ENCODE data around the gene COPS7B. TPM values are rescaled to one million over a fixed set of nuclear protein-coding genes. Genes with fewer than 3 reads are reported as not detected.

COPS7B gene
- total RNA-seq, 1 experiment from 2014 or later = 24.9 TPM

GRCh38 chr2:231803501-231804138, 17.4 kb downstream of the COPS7B start:
- H3K9me3 ChIP-seq (replicated peaks) = no peaks in the 10 kb centered on the region
- no peaks in the 10 kb centered on the region for H3K4me1 ChIP-seq (replicated peaks)
- peaks cover 71% of the 10 kb centered on the region for H3K36me3 ChIP-seq
- no peak overlapping the region for H3K27ac ChIP-seq
- no peak overlapping the region for H3K4me3 ChIP-seq
- no peaks in the 10 kb centered on the region for H3K27me3 ChIP-seq (replicated peaks)
- DNase-seq (ENCODE audit: low read depth in 1 of 2, low spot score in 2 of 2) = no peak

- Histone ChIP-seq H3K27ac (no peak overlapping the region), H3K9me3 (replicated peaks) (no peaks in the 10 kb centered on the region), H3K27me3 (replicated peaks) (no peaks in the 10 kb centered on the region), H3K4me3 (no peak overlapping the region), H3K36me3 (peaks cover 57% of the 10 kb centered on the region), H3K4me1 (replicated peaks) (peaks cover 14% of the 10 kb centered on the region)
- no peak for DNase-seq (ENCODE audit: low read depth in 1 of 2, low spot score in 2 of 2)
Observed at GRCh38 chr2:231807020-231807419, 20.8 kb downstream of the COPS7B start.

- Histone ChIP-seq H3K4me3 (no peak overlapping the region), H3K4me1 (replicated peaks) (peaks cover 14% of the 10 kb centered on the region), H3K36me3 (peaks cover 41% of the 10 kb centered on the region), H3K27ac (peak overlapping the region; percentile 15; the same call in 1 of the 2 replicates), H3K9me3 (replicated peaks) (no peaks in the 10 kb centered on the region), H3K27me3 (replicated peaks) (no peaks in the 10 kb centered on the region)
- peak; percentile 56 to 57 for DNase-seq (ENCODE audit: low read depth in 1 of 2, low spot score in 2 of 2)
Observed at GRCh38 chr2:231810905-231811304, 24.7 kb downstream of the COPS7B start.

GRCh38 chr2:231816327-231817026, 30.2 kb downstream of the COPS7B start:
- no peak overlapping the region for H3K27ac ChIP-seq
- H3K4me3 ChIP-seq = no peak overlapping the region
- no peaks in the 10 kb centered on the region for H3K9me3 ChIP-seq (replicated peaks)
- DNase-seq (ENCODE audit: low read depth in 1 of 2, low spot score in 2 of 2) = no peak
- H3K36me3 ChIP-seq = peaks cover 4% of the 10 kb centered on the region; the same call in 1 of the 2 replicates
- H3K27me3 ChIP-seq (replicated peaks) = no peaks in the 10 kb centered on the region; the same call in 1 of the 2 replicates
- peaks cover under 1% of the 10 kb centered on the region for H3K4me1 ChIP-seq (replicated peaks)

GRCh38 chr2:231819447-231820042, 33.3 kb downstream of the COPS7B start:
- H3K27me3 ChIP-seq (replicated peaks) = peaks cover 7% of the 10 kb centered on the region
- no peaks in the 10 kb centered on the region for H3K4me1 ChIP-seq (replicated peaks)
- H3K4me3 ChIP-seq = no peak overlapping the region

GRCh38 chr2:231820786-231821303, 34.6 kb downstream of the COPS7B start:
- Histone ChIP-seq H3K9me3 (replicated peaks) (peaks cover 6% of the 10 kb centered on the region; the same call in 1 of the 2 replicates), H3K27me3 (replicated peaks) (peaks cover 7% of the 10 kb centered on the region), H3K4me3 (no peak overlapping the region), H3K4me1 (replicated peaks) (no peaks in the 10 kb centered on the region), H3K36me3 (no peaks in the 10 kb centered on the region), H3K27ac (no peak overlapping the region)
- no peak for DNase-seq (ENCODE audit: low read depth in 1 of 2, low spot score in 2 of 2)

More at GRCh38 chr2:231819447-231820042, 33.3 kb downstream of the COPS7B start:
- no peaks in the 10 kb centered on the region for H3K36me3 ChIP-seq
- no peak overlapping the region for H3K27ac ChIP-seq
- no peak for DNase-seq (ENCODE audit: low read depth in 1 of 2, low spot score in 2 of 2)
- peaks cover 6% of the 10 kb centered on the region; the same call in 1 of the 2 replicates for H3K9me3 ChIP-seq (replicated peaks)

- Histone ChIP-seq H3K4me1 (replicated peaks) (no peaks in the 10 kb centered on the region), H3K27ac (no peak overlapping the region), H3K36me3 (no peaks in the 10 kb centered on the region), H3K27me3 (replicated peaks) (peaks cover 7% of the 10 kb centered on the region), H3K4me3 (no peak overlapping the region), H3K9me3 (replicated peaks) (peaks cover 6% of the 10 kb centered on the region; the same call in 1 of the 2 replicates)
- DNase-seq (ENCODE audit: low read depth in 1 of 2, low spot score in 2 of 2) = no peak
Observed at GRCh38 chr2:231821908-231822307, 35.7 kb downstream of the COPS7B start.

- Histone ChIP-seq H3K9me3 (replicated peaks) (no peaks in the 10 kb centered on the region), H3K4me3 (no peak overlapping the region), H3K27me3 (replicated peaks) (peaks cover 4% of the 10 kb centered on the region), H3K4me1 (replicated peaks) (no peaks in the 10 kb centered on the region), H3K27ac (no peak overlapping the region), H3K36me3 (no peaks in the 10 kb centered on the region)
- peak in 1 of 2 experiments; percentile 0 for DNase-seq (ENCODE audit: low read depth in 1 of 2, low spot score in 2 of 2)
Observed at GRCh38 chr2:231853105-231853504, 66.9 kb downstream of the COPS7B start.

GRCh38 chr2:231854616-231855125, 68.4 kb downstream of the COPS7B start:
- no peaks in the 10 kb centered on the region for H3K9me3 ChIP-seq (replicated peaks)
- peaks cover 4% of the 10 kb centered on the region for H3K27me3 ChIP-seq (replicated peaks)
- H3K4me3 ChIP-seq = no peak overlapping the region
- DNase-seq (ENCODE audit: low read depth in 1 of 2, low spot score in 2 of 2) = no peak
- no peaks in the 10 kb centered on the region for H3K36me3 ChIP-seq
- no peaks in the 10 kb centered on the region for H3K4me1 ChIP-seq (replicated peaks)
- no peak overlapping the region for H3K27ac ChIP-seq

- Histone ChIP-seq H3K27me3 (replicated peaks) (no peaks in the 10 kb centered on the region), H3K4me1 (replicated peaks) (no peaks in the 10 kb centered on the region), H3K27ac (no peak overlapping the region), H3K4me3 (no peak overlapping the region), H3K9me3 (replicated peaks) (no peaks in the 10 kb centered on the region), H3K36me3 (no peaks in the 10 kb centered on the region)
- no peak for DNase-seq (ENCODE audit: low read depth in 1 of 2, low spot score in 2 of 2)
Observed at GRCh38 chr2:231856959-231857358, 70.7 kb downstream of the COPS7B start.

Other genes starting within 250 kb of the COPS7B start
- gene TEX44, start 193.6 kb upstream of the COPS7B start, total RNA-seq (2014; rRNA removed; shearing (Covaris generic)) = not detected in 2 replicates
- gene PTMA, start 77.9 kb upstream of the COPS7B start, total RNA-seq (2014; rRNA removed; shearing (Covaris generic)) = 971 and 998 TPM in 2 replicates
- gene PDE6D, start 5.2 kb upstream of the COPS7B start, total RNA-seq (2014; rRNA removed; shearing (Covaris generic)) = 27.1 and 34.2 TPM in 2 replicates
- gene NPPC, start 140.0 kb downstream of the COPS7B start, total RNA-seq (2014; rRNA removed; shearing (Covaris generic)) = not detected in 2 replicates
- gene DIS3L2, start 175.3 kb downstream of the COPS7B start, total RNA-seq (2014; rRNA removed; shearing (Covaris generic)) = 20.6 and 29.8 TPM in 2 replicates